Measurements from ENCODE around the gene ACVR1C.

The ACVR1C gene

DNA sequence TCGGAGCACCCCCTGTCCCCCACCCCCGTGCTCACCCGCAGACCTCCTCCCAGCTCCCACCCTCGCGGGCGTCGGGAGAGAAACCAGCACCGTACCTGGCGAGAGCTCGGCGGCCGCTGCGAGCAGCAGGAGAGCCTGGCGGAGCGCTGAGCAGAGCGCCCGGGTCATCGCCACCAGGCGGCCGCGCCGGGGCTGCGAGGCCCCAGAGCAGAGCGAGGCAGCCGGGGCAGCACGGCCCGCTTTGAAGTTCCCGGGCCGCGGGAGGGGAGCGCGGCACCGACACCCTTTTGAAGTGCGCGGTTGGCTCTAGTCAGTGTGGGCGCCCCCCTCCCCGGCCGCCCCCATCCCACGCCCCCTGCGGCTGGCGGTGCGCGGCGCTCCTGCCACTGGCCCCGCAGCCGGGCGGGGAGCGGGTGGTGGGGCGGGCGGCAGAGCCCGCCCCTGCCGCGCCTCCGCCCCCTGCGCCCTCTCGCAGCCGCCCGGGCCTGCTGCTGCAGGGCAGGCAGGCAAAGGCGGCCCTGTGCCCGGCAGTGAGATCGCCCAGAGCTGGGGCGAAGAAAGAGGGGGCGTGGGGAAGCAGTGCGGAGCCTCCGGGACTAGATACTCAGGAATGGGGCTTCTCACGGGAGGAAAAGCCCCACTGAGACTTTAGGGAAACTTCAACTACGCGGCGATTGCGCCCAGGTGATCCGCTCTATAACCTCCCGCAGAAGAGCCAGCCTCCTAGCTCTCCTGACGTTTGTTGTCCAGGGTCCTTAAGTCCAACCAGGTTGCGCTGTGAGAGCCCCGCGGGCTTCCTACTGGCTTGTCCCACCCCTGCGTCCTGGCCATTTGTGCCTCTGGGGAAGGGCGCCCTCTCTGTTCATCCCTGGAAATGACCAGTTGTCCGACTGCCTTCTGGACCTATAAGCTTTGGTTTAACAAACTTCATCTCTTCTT lies at the start of gene ACVR1C:
TSS of gene ACVR1C (minus strand) at position 388 of the 939 bp plus-strand sequence. CDS start at position 168, 220 bp downstream.
- DNase-seq (ENCODE audit: low read depth in 2 of 2, low spot score in 1 of 2) = peak; percentile 7 to 41

DNA sequence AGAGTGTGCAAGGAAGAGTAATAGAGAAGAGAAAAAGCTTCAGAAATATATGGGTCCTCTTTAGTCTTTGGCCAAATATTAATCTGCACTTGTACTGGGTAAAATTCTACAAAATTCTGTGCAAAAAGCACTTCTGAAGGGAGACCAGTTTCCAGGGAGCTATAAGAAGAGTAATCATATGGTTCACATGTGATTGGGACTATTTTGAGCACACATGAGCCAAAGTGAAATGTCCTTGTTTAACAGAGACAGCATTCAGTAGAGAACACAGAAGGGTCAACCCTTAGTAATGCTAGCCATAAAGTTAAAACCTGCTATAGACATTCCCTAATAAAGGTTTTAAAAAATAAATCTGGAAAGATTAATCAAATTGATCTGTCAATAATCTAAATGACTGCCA lies 49.3 kb upstream of the ACVR1C start:
- DNase-seq (ENCODE audit: low read depth in 2 of 2, low spot score in 1 of 2) = no peak

DNA sequence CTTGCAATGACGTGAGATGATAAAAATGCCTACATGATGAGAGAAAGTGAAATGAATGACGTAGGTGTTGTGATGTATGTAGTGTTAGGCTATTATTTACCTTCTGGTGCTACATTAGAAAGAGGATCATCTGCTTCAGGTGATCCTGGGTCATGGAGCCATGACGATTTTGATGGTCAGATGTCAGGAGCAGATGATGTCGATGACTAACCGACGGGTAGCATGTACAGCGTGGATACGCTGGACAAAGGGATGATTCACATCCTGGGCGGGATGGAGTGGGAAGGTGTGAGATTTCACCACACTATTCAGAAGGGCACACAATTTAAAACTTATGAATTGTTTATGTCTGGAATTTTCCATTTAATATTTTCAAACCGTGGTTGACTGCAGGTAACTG lies 43.5 kb upstream of the ACVR1C start:
- no peak for DNase-seq (ENCODE audit: low read depth in 2 of 2, low spot score in 1 of 2)

DNA sequence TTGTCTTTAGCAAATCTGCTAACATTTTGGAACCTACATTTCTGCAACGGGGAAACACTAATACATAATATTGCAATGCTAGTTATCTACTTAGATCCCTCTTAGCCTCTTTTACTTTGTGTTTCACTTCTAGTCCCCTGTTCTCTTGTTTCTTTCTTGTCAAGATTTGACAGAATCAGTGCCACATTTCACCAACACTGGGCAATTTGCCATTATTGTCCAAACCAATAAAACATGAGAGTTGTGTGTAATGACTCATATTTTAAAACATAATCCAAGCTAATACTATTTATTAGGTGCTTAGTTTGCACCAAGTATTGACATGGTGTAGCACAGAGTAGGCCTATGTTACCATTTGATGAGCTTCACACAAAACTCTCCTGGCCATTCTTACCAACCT lies 33.7 kb upstream of the ACVR1C start:
- no peak for DNase-seq (ENCODE audit: low read depth in 2 of 2, low spot score in 1 of 2)

DNA sequence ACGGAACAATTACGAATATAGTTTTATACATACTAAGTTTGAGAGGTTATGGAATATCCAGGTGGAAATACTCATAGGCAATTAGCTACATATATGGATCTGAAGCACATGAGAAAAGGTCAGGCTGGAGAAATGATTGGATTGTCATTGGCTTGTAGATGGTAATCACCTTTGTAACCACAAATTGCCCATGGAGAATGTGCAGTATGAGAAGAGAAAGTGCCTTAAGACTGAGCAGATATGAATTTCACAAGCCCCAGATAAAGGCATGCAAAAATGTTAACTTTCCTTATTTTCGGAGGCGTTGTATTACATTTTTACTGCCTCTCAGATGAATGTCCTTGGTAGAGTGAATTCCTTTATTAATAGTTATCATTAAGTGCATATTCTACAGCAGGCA lies 33.1 kb upstream of the ACVR1C start:
- DNase-seq (ENCODE audit: low read depth in 2 of 2, low spot score in 1 of 2) = no peak

DNA sequence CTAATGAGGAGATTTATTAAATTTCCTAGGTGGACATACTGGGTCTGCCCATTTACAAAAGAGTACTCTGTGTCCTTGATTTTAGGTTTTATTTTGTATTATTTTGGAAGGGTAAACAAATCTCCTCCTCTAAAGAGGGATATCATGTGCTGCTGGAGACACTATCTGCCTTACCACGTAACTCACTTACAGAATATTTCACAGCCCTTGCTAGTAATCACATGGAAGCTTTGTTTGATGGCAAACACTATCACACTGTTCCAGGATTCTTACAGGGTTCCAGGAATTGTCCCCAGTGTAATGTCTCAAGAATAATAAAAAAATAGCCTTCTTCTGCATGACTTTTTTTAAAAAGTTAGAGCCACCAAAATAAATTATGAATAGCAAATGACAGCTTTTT lies 29.2 kb upstream of the ACVR1C start:
- no peak for DNase-seq (ENCODE audit: low read depth in 2 of 2, low spot score in 1 of 2)

DNA sequence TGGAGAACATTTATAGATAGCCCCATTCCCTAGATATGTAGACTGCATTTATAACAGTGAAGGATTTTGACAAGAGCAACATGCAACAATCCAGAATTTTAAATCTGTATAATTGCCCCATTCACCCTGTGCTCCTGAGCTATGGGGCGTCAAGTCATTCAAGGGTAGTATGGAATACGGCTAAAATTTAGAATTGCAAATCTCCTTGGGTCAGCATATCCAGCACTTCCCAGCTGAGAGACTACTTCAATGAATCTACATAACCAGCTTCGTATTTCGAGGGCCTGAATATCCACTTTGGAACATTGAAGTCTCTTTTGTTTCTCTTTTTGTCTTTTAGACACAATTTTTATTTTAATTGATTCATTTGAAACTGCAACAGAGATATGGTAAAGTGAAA lies 28.4 kb upstream of the ACVR1C start:
- DNase-seq (ENCODE audit: low read depth in 2 of 2, low spot score in 1 of 2) = no peak

DNA sequence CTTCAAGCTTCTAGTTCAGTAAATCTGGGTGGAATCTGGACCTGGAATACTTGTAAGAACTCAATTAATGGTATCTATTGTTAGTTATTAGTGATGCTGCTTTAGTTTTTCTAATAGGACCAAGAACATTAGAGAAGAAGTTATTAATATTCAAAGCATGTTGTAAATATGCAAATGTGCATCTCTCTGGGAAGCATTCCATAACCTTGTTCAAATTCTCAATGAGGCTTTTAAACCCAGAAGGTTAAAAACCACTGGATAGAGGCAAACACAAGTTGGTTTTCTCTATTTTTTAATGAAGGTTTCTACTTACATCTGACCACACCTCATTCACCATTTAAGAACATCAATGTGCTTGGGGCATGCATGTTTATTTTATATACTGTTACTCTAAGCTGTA lies 16.1 kb upstream of the ACVR1C start:
- no peak for DNase-seq (ENCODE audit: low read depth in 2 of 2, low spot score in 1 of 2)

DNA sequence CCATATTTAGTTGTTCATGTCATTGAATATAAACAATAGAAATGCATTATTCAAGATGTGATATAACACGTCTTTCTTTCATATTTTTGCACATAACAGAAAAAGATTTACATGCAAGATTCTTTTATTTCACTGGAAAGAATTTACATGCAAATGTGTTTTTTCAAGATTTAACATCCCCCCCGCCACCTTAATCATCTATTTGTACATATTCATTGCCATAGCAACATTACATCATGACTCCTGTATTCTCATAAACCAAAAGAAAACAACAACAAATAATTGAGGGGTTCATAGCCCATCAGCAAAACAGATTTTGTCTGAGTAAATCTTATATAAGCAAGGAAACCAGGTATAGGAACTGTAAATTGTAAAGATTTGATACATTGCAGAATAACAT lies 3.2 kb upstream of the ACVR1C start:
- no peak for DNase-seq (ENCODE audit: low read depth in 2 of 2, low spot score in 1 of 2)

DNA sequence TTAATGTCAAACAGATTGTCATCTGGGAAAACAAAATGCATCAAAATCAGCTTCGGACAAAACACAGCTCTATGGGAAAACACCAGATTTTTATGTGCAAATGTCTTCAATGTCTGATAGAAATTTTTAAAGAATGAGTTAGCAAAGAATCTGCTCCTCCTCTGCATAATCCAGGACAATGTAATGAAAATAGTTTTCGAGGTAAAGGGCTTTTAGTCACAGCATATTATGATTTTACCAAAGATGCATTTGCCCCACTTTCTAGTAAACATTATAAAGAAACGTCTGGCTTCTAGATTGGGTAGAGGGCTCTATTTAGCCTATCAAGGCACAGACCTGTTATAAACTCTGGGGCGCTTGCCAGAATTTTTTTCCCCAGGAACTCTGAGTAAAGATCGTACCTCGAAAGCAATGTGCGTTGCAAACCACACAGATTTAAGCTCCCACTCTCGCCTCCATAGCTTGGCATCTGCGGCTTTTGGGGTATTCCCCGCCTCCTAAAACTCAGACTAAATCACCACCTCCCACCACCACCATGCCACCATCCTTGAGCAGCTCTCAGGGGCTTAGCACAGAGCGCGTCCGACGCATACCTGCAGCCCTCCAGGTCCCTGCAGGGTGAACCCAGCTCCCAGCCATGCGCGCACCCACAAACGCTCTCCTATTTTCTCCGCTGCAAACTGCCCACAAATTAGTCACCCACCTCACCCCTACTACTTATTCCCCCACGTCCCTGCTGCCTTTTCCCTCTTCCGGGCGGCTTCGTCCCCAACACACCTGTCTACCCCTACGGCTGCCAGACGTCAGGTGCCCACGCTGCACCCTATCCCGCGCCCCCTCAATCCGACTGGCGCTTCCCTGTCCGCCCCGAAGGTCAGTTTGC lies 829 bp downstream of the ACVR1C start:
- DNase-seq (ENCODE audit: low read depth in 2 of 2, low spot score in 1 of 2) = peak; percentile 3 to 9

DNA sequence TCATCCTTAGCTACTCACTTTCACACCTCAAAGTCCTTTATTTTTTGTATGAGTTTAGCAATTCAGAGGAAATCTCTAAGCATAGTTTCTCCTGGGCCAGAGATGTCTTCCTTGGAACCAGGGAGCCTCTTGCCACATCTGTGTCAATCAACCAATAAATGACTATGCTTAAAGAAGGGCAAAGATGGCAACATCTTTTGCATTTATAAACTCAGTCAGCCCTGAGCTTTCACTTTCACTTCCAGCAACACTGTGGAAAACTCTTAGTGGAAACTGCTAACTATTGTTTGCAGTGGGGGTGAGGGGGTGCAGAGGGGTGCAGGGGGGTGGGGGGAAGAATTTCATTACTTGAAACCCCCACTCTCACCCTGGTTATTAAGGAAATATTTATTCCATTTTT lies 3.4 kb downstream of the ACVR1C start:
- no peak for DNase-seq (ENCODE audit: low read depth in 2 of 2, low spot score in 1 of 2)

DNA sequence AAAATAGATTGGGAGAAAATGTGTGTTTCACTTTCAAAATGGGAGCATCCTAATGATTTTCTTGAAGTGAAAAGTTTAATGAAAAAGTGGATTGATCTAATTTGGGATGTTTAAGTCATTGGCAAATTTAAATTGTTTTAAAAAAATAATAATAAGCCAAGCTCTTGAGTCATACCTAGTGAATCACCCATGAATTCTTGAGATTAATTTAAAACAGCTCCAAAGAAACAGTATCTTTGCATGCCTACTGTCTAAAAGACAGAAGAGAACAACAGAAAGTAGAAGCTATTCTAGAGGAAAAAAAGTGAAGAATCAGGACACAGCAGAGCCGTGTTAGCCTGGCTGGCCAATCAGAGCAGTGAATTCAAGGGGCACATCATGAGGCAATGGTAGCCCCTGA lies 7.7 kb downstream of the ACVR1C start:
- no peak for DNase-seq (ENCODE audit: low read depth in 2 of 2, low spot score in 1 of 2)

DNA sequence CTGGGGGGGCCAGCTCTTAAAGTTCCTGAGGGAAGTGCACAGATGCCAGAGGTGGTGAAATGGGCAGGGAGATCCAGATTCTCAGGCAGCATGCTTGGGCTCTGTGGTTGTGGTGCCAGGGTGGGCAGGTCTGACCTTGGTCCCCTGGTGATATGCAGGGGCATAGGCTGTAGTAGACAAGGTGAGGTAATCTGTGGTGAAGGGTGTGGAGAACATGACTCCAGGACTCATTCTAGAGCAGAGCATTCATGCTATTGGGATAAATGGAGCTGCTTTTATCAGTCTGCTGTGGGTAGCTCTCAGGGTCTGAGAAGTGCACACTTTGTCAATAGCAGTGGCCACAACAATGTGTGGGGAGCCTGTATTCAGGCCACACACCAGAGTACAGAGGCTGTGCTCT lies 16.9 kb downstream of the ACVR1C start:
- no peak for DNase-seq (ENCODE audit: low read depth in 2 of 2, low spot score in 1 of 2)

DNA sequence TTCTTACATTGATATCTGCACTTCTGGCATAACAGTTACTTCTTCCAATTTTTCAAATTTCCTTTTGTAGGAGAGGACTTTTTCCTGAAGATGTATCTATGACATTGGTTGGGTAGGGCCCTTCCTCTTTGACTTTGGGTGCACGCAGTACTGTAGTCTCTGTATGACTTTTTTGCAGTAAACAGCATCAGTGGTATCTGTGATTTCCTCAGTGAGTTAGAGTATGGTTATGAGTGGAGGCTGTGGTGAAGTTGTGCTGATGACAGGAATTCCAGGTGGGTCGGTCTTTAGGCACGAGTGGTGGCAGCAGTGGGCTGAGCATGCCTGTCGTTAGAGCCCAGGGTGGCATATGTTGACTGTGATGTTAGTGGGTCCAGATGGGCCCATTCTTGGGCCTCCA lies 17.6 kb downstream of the ACVR1C start:
- DNase-seq (ENCODE audit: low read depth in 2 of 2, low spot score in 1 of 2) = no peak

DNA sequence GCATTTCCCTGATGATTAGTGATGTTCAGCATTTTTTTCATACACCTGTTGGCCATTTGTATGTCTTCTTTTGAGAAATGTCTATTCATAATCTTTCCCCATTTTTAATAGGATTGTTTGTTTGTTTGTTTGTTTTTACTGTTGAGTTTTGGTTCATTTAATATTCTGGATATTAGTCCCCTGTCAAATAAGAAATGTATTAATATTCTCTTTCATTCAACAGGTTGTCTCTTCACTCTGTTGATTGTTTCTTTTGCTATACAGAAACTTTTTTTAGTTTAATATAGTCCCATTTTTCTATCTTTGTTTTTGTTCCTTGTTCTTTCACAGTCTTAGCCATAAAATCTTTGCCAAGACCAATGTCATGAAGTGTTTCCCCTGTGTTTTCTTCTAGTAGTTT lies 22.1 kb downstream of the ACVR1C start:
- DNase-seq (ENCODE audit: low read depth in 2 of 2, low spot score in 1 of 2) = no peak

DNA sequence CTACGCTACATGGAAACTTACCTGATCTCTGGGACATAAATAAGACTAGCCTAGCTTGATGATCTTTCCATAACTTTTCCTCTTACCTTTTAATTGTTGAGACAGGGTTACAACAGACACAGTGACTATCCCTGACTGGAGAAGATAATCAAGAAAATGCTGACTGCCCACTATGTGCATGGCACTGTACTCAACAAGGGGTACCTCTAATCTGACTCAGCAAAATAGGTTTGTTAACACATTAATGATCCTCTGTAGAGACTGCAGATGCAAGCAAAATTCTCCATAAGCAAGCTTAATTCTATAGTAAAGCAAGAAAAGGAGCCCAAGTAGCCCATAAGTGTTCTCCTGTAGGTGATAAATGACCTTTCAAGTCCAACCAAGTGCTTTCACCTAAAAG lies 25.5 kb downstream of the ACVR1C start:
- no peak for DNase-seq (ENCODE audit: low read depth in 2 of 2, low spot score in 1 of 2)

DNA sequence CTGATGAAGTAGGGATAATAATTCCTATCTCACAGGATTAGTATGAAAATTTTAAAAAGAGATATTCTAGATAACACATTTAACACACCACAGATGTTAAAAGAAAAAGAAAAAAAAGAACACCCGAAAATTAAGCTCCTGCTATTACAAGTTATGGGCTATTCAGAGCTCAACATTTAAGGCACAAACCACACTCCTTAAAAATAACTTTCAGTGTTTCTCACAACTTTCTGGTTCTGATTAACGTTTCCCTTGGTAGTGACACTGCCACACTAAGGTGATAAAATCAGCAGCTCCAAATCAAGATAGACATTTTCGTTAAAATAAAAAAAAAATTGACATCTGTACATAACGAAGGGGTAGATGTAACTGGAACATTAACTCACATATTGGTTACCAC lies 26.9 kb downstream of the ACVR1C start:
- DNase-seq (ENCODE audit: low read depth in 2 of 2, low spot score in 1 of 2) = no peak

DNA sequence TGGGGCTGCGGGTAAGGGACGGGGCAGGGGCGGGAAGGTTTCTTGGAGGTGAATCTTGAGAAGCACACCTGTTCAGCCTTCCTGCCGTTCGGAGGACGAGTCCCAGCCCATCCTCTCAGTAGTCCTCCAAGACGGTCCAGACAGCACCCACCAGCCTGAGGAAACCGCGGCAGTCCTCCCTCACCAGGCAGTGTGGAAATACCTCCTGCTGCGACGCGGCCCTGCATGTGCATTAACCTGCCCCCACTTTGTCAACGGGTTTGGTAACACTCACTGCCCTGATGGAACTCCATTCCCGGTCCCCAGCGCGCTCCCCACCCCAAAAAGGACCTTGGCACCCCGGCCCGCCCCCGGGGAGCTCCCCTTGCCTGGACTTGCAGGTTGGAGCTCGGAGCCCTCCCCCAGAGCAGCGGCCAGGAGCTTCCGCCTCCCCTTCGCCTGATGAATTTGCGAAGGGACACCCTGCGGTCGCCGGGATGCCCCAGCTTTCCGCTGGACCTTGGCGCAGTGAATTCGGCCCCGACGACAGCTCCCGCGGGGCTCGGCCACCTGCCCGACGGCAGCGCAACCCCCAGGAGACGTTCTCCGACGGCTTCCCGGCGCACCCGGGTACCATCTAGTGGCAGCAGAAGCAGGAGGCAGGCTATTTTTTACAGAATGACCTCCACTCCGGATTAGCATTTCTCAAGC lies 31.5 kb downstream of the ACVR1C start:
- peak; percentile 7 to 25 for DNase-seq (ENCODE audit: low read depth in 2 of 2, low spot score in 1 of 2)

DNA sequence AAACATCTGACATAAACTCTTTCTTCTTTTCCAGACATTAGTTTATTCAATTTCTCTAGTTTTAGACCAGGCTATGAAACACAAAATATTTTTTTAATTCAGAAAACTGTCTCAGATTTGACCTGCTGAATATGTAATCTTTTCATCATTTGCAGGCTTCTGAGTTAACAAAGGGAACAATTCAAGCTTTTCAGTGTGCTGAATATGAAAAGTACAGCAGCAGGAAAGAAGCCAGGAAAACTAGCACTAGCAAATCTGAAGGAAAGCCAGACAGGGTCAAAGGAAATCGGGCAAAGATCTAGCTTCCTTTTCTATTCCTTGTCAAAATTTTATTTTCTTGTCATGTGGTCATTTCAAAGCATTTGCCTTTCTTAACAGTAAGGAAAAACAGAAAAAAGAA lies 35.3 kb downstream of the ACVR1C start:
- DNase-seq (ENCODE audit: low read depth in 2 of 2, low spot score in 1 of 2) = no peak

DNA sequence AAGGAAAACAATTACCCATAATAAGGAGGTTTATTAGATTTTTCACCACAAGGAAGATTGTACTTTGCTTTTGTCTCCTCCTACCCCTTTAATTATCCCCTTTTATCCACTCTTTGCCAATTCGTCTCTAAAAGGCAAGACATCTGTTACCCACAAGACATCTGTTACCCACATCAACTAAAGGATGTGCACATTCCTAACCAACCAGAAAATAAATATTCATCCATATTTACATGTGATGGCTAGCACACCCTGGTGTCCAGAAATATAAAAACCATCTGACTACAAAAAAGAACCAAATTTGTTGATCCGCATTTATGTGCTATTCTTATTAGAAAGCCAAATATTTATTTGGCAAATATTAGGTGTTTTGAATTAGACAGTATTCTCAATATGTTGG lies 35.7 kb downstream of the ACVR1C start:
- no peak for DNase-seq (ENCODE audit: low read depth in 2 of 2, low spot score in 1 of 2)

DNA sequence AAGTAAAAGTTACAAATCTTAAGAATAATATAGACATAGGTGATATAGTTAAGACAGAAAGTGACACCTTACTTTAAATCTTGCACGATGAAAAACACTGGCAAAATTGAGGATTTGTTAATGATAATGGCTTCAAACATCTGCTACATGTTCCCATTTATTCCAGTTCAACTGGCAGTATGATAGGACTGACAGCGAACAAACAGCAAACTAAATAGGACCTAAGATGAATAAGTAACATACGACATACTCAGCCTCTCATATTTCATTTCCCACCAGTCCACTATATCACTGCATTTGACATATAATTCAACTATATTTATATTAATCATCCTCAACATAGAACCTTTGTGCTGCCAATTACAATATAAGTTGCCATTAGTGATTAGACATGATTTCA lies 36.3 kb downstream of the ACVR1C start:
- no peak for DNase-seq (ENCODE audit: low read depth in 2 of 2, low spot score in 1 of 2)

DNA sequence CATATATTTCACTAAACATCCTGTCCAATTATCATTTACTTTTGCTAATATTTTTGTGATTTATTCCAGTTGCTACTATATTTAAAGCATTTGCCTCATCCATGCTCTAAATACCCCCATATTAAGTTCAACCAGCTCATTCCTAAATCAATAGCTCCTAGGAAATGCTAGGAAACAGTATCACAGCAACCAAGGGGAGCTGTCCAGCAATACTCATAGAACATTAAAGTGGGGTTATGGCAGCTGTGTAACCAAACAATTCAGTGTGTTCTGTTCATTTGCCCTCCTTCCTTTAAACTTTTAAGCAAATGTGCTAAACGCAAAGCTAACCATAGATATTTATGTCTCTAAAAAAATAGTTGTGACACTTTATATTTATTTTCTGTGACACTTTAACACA lies 41.1 kb downstream of the ACVR1C start:
- DNase-seq (ENCODE audit: low read depth in 2 of 2, low spot score in 1 of 2) = no peak
